HepG2 (cell line): ENCODE data around the gene NFATC2. TPM values are rescaled to one million over a fixed set of nuclear protein-coding genes. Genes with fewer than 3 reads are reported as not detected.
A peak's percentile ranks its signal among the peaks of the same experiment; 100 is the strongest.

ENCODE experiments used
- AGO1 ChIP-seq: fragments of 200-400 bp; formaldehyde crosslinking; IDR thresholded peaks from 2 replicates; pipeline ENCODE4 v1.6.1; 2017; ENCODE audit warnings: mild to moderate bottlenecking, low read depth, low read length, moderate library complexity; ENCODE audit not compliant: poor library complexity, severe bottlenecking
- CREB1 ChIP-seq, 2 experiments: fragments of 450-650 bp in 1 of 2; IDR thresholded peaks; 2 replicates each; pipeline ENCODE4 v1.6.1; 2016 to 2017; ENCODE audit warnings: control low read depth in 1 of 2, mild to moderate bottlenecking in 1 of 2, missing compliant biosample characterization in 1 of 2, missing genetic modification characterization in 1 of 2
- CSRNP2 ChIP-seq: sonication (generic); formaldehyde crosslinking; conservative IDR thresholded peaks from 2 replicates; pipeline ENCODE4 v1.8.0; 2022; ENCODE audit warnings: low read depth, missing genetic modification reagents
- FOSL2 ChIP-seq: sonication (generic); formaldehyde crosslinking; IDR thresholded peaks from 2 replicates; pipeline ENCODE4 v1.4.0; 2020; ENCODE audit warnings: missing genetic modification reagents
- NR0B2 ChIP-seq: sonication (generic); formaldehyde crosslinking; IDR thresholded peaks from 2 replicates; pipeline ENCODE4 v1.4.0; 2020; ENCODE audit warnings: mild to moderate bottlenecking, missing genetic modification reagents
- PTBP1 ChIP-seq: fragments of 200-400 bp; formaldehyde crosslinking; IDR thresholded peaks from 2 replicates; pipeline ENCODE4 v1.6.1; 2018; ENCODE audit warnings: low read length, low read depth; ENCODE audit not compliant: poor library complexity, severe bottlenecking
- RCOR2 ChIP-seq: IDR thresholded peaks from 2 replicates; pipeline ENCODE4 v1.6.1; 2016; ENCODE audit warnings: missing biosample characterization, missing genetic modification reagents
- TCF7L2 ChIP-seq: IDR thresholded peaks from 2 replicates; pipeline ENCODE4 v1.6.1; 2011; ENCODE audit warnings: mild to moderate bottlenecking, low read depth, low read length, moderate library complexity
- TEAD2 ChIP-seq: sonication (generic); formaldehyde crosslinking; IDR thresholded peaks from 2 replicates; pipeline ENCODE4 v1.9.0; 2021; ENCODE audit warnings: missing genetic modification reagents
- THAP8 ChIP-seq: sonication (generic); formaldehyde crosslinking; IDR thresholded peaks from 2 replicates; pipeline ENCODE4 v1.5.1; 2020; ENCODE audit warnings: missing genetic modification reagents, mild to moderate bottlenecking, borderline replicate concordance
- ZBTB42 ChIP-seq: sonication (generic); formaldehyde crosslinking; IDR thresholded peaks from 2 replicates; pipeline ENCODE4 v1.5.0; 2020; ENCODE audit warnings: mild to moderate bottlenecking, missing genetic modification reagents
- ZNF142 ChIP-seq: sonication (generic); formaldehyde crosslinking; IDR thresholded peaks from 2 replicates; pipeline ENCODE4 v1.4.0; 2020; ENCODE audit warnings: missing genetic modification reagents
- ZNF710 ChIP-seq: sonication (generic); formaldehyde crosslinking; IDR thresholded peaks from 2 replicates; pipeline ENCODE4 v1.5.0; 2020; ENCODE audit warnings: mild to moderate bottlenecking, missing genetic modification reagents, borderline replicate concordance
- ZNF878 ChIP-seq: sonication (generic); formaldehyde crosslinking; IDR thresholded peaks from 2 replicates; pipeline ENCODE4 v1.8.1; 2023; ENCODE audit warnings: mild to moderate bottlenecking, missing genetic modification reagents, moderate library complexity
- polyA plus RNA-seq, 8 experiments: library from polyadenylated mRNA; depleted of rRNA in 3 of 8; stranded (reverse) in 7 of 8; unstranded in 1 of 8; fragments of >200 nt; fragmentation: Illumina TruSeq in 4 of 8; extraction: Trizol in 4 of 8; gene quantifications; 2 replicates each; pipeline versions ENCODE4 v1.2.1 to v1.2.3, GENCODE V29; 2011 to 2016; ENCODE audit warnings: low read depth in 4 of 8, missing spikeins in 1 of 8, mixed read lengths in 1 of 8; ENCODE audit not compliant: insufficient read depth in 1 of 8
- total RNA-seq, 5 experiments: library from RNA; depleted of rRNA; stranded (reverse); fragments of >200 nt; fragmentation: Illumina TruSeq; extraction: Trizol; gene quantifications; 2 replicates each; pipeline ENCODE4 v1.2.3, GENCODE V29; 2016; ENCODE audit warnings: low read depth in 1 of 5

NFATC2 gene
- total and polyA plus RNA-seq, 2 of the 13 experiments (the other 11 are each of a cell fraction or from before 2014, with no cell fraction given) = 1.9 to 3.3 TPM

GRCh38 chr20:51366155-51366886, 176.2 kb downstream of the NFATC2 start (continued):
- TF ChIP-seq CREB1 (IDR thresholded peaks at IDR 0.05) (peak; percentile 77), CREB1 (CRISPR knock-in tag; IDR thresholded peaks at IDR 0.05) (no peak), CSRNP2 (CRISPR knock-in tag) (no peak), TEAD2 (CRISPR knock-in tag) (0 out of 2 replicates have a peak, but pooled peaks have one; percentile 31), ZNF710 (CRISPR knock-in tag) (no peak), AGO1 (no peak), ZBTB42 (CRISPR knock-in tag) (no peak), FOSL2 (CRISPR knock-in tag) (no peak), PTBP1 (no peak), THAP8 (CRISPR knock-in tag) (no peak), ZNF878 (no peak), ZNF142 (CRISPR knock-in tag) (no peak), NR0B2 (no peak), TCF7L2 (no peak), RCOR2 (CRISPR knock-in tag) (no peak)
